GM19025 (cell line): ENCODE data around the gene DDX31.

Experiments
- ATAC-seq: cut with Tn5 transposase; IDR thresholded peaks from one replicate; pipeline ENCODE4 v1.9.1; 2021; ENCODE audit warnings: mild to moderate bottlenecking, low read depth, moderate library complexity; ENCODE audit not compliant: unreplicated experiment

The DDX31 gene

GRCh38 chr9:132600326-132600984 lies 69.3 kb downstream of the DDX31 start:
- no peak for ATAC-seq

GRCh38 chr9:132597073-132597775 lies 72.6 kb downstream of the DDX31 start:
- no peak for ATAC-seq

DNA sequence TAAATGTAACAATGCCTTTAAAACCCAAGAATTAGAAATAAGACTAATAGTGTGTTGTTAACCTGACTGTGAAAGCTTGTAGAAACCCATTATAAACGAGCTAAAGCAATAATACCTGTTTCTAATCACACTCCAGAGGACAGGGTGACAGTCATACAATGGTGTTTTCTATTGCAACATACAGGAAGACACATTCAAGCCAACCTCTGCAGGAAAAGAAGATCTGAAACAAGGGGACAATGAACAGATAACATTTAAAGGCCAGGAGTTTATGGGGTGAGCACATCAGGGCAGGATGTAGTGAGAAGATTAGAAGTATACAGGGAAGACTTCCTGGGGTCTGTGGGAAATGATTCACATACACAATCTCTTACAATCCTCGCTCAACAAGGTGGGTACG lies 73.6 kb downstream of the DDX31 start:
- no peak for ATAC-seq

DNA sequence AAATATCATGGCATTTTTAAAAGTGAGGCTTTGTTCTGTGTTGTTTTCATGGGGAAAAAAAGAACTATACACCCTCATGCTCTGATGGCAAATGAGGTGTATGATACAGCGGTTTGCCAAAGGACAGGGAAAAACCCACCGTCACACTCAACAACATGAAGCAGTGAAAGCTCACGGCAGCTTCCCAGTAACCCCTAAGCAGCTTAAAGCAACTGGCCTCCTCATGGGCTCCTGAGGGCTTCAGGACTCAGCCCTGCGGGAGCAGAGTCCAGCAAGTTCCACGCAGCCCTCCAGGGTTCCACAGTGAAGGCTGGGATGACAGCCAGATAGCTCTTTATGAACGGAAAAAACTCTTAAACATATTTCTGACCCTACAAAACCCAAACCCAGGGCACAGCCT lies 74.5 kb downstream of the DDX31 start:
- ATAC-seq: no peak

DNA sequence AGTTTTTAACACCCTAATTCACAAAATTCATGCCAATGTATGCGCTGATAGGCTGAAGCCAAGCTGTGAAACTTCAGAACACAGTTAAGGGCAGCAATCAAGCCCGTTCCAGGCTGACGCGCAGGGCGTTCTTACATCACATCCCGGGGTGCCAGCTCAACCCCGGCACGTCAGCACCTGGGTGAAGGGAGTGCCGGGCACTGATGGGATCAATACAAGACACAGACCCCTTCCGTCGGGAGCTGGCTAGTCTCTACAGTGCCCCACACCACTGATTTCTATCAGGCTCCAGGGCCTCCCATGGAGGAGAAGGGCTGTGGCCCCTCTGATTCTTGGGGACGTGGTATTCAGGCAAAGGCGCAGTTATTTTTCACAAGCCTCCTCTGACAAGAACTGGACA lies 75.4 kb downstream of the DDX31 start:
- ATAC-seq: no peak

DNA sequence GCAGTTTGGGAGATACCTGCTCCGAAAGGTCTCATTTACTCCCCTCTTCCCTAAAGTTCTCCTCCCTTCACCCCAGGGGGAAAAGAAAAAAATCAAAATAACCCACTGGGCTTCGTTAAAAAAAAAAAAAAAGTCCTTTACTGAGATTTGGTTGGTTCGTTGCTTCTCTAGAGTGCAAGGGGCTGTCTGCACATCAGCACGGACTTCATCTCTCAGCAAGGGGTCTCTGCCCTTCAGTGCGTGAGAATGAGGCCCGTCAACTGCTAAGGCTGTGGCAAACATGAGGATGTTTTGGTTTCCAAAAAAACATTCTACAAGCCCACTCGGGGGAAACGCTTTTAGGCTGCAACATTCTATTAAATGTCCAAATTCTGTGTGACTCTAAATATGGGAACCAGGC lies 77.3 kb downstream of the DDX31 start:
- ATAC-seq: no peak

DNA sequence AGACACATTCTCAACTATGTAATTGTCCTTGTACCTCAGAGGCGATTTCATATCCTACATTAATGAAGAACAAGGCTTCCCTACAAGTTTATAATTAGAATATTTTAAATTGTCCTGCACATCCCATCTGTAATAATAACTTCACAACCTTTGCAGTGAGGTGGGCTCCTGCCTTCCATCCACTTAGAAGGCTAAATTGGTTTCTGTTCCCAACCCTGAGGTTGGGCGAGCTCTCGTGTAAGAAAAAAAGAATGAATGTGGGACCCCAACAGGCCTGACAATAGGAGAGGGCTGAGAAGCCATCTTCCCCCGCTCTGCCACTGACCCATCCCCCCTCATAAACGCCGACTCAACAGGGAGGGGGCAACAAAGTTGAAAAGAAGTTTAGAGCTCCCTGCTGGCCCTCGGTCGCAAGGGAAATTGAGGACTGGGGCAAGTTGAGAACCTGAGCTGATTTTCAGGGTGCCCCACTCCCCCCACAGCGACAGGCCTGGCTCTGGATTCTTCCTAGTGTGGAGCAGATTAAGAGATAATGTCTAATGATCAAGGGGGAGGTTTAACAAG lies 78.0 kb downstream of the DDX31 start:
- ATAC-seq: no peak

- no peak for ATAC-seq
Measured at GRCh38 chr9:132591244-132591643, 78.5 kb downstream of the DDX31 start.

DNA sequence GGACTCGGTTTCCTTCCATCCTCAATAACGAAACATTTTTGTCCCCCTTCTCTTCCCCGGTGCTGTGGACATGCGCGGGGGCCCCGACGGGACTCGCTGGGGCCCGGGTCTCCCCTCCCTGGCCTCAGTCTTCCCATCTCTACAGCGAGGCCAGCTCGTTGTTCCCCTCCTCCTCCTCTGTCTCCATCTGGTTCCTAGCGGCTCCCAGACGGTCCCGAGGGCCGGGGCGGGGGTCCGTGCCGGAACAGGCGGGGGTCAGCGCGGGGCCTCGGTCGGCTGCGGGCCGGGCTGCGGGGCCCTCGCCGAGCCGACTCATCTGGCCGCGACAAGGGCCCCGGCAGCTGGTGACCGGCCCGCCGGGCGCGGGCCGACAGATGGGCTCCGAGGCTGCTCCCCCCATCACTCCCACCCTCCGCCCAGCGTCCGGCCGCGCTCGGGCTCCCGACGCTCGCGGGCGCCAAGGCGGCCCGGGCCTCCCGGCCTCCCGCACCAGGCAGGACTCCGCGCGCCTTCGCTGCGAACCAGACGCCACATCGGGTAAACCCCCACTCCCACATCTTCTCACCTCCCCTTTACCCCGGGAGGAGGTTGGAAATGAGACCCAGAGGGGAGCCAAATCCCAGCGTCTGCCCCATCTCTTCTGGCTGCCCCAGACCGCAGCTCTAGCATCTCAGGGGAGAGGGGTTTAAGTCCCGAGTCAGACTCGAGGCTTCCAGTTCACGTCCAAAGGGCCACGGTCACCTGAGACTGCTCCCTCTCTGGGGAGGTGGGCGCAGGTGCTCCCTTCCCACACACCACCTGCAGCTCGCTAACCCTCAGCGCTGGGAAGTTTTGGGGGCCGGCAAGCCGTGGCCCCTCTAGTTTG lies 79.2 kb downstream of the DDX31 start:
- no peak for ATAC-seq

- no peak for ATAC-seq
Measured at GRCh38 chr9:132590037-132590317, 79.8 kb downstream of the DDX31 start.

DNA sequence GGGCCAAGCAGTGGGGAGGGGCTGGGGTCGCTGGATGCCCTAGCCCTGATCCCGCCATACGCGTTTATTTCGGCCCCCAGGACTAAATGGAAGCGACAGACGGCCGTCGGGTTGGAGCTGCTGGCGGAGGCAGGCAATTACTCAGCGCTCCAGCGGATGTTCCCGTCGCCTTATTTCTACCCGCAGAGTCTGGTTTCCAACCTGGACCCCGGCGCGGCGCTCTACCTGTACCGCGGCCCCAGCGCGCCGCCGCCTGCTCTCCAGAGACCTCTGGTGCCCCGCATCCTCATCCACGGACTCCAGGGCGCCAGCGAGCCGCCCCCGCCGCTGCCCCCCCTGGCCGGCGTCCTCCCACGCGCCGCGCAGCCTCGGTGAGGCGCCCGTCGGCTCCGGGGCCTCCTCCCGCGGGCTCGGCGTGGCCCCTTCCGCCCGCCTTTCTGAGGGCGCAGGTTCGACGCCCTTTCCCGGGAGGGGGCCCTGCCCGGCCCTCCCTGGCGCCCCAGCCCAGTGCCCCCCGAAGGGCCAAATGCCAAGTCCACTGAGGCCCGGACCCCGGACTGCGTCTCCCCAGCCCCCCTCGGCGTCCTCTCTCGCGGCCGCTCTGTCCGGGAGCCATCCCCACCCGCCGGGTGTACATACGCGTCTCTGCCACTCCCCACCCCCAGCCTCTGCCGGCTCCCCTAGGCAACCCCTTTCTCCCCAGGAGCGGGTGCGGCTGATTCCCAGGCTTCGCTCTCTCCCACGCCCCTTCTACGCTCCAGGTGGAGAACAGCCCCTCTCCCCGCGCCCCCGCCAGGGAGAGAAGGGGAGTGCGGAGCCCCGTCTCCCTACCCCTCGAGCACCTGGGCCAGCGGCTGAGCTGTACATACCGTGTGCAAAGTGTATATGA lies 80.4 kb downstream of the DDX31 start:
- ATAC-seq: no peak

GRCh38 chr9:132588501-132589147 lies 81.2 kb downstream of the DDX31 start:
- no peak for ATAC-seq

- ATAC-seq: no peak
Measured at GRCh38 chr9:132588098-132588497, 81.7 kb downstream of the DDX31 start.

GRCh38 chr9:132587592-132587955 lies 82.2 kb downstream of the DDX31 start:
- no peak for ATAC-seq

- ATAC-seq: no peak
Measured at GRCh38 chr9:132586830-132587591, 82.8 kb downstream of the DDX31 start.

GRCh38 chr9:132585954-132586829 lies 83.6 kb downstream of the DDX31 start:
- ATAC-seq: no peak

DNA sequence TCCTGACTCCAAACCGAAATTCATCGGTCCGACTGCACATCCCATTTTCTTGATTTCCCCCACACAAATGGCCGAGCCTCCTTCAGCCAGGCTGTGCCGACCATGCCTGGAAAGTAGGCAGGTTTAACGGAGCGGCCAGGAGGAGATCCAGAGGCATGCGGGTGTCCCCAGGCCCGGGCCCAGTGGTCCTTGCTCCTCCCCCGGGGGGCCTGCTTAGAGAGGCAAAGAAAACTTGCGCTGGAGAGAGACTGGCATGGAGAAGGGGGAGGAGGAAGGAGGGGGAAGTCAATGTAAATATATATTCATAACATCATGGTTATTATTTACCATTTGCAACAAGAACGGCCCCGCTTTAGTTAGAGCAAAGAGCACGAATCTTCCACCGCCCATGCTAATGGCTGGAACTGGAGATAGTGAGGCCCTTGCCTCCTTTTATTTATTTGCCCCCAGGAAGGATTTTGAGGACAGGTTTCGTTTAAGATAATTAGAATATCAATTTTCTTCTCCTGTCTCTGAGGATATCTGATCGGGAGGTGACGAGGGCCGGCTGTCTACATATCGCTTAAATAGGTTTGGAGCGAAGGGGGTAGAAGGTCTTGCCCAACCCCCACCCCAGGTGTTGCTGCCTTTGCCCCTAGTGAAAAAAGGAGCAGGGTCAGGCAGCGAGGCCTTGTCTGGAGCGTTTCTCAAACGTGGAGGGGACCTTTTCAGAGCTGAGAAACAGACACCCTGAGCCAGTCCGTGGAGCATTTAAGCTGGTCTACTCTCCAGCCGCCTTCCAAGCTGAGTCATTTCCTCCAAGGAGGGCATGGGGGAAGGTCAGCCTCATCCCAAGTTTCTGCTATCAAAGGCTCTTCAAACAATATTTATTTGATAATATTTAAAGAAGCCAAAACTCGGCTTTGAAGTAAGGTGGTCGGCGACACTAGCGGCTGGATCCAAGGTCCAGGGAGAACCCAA lies 84.9 kb downstream of the DDX31 start:
- ATAC-seq: no peak
